Stimulated activated naive B cell treated with anti-CD40 and anti-IgM and Interleukin-4, amounts not matched to agents 10 μg/mL and 1 μg/mL and 100 μg/mL, for 72 hours (primary cell): ENCODE results near the gene PCDHAC1.
"Not testable (repeated sequence)": the region's sequence is repeated elsewhere in the genome, so short reads cannot be mapped to it uniquely, and the experiment has no call there.

Source experiments
- ATAC-seq, 2 donors: fragments of 150-1000 bp; cut with Tn5 transposase; replicated peaks; 2 replicates each; pipeline ENCODE4 v1.10.0; 2021; ENCODE audit warnings: moderate library complexity in 1 of 2
- DNase-seq: peaks from one replicate; pipeline ENCODE4 v3.0.0; 2021
- H3K27ac Mint-ChIP-seq: one replicate; pipeline ENCODE4 v1.8.0; 2022; ENCODE audit warnings: mild to moderate bottlenecking, mixed read lengths
- H3K27me3 Mint-ChIP-seq, 2 donors: one replicate each; pipeline ENCODE4 v1.8.0; 2022; ENCODE audit warnings: mixed read lengths in 2 of 2
- H3K36me3 Mint-ChIP-seq, 2 donors: one replicate each; pipeline ENCODE4 v1.8.0; 2022; ENCODE audit warnings: mixed read lengths in 2 of 2, mild to moderate bottlenecking in 1 of 2
- H3K4me1 Mint-ChIP-seq, 2 donors: one replicate each; pipeline ENCODE4 v1.8.0; 2022; ENCODE audit warnings: mixed read lengths in 2 of 2, mild to moderate bottlenecking in 1 of 2
- H3K4me3 Mint-ChIP-seq, 2 donors: one replicate each; pipeline ENCODE4 v1.8.0; 2022; ENCODE audit warnings: mild to moderate bottlenecking in 2 of 2, mixed read lengths in 2 of 2, moderate library complexity in 1 of 2
- H3K9me3 Mint-ChIP-seq, 2 donors: one replicate each; pipeline ENCODE4 v1.8.0; 2022; ENCODE audit warnings: mixed read lengths in 2 of 2, mild to moderate bottlenecking in 1 of 2

Gene PCDHAC1

GRCh38 chr5:140925806-140926442, at the start of gene PCDHAC1:
PCDHAC1 (plus strand) TSS chr5:140926299; CDS start chr5:140926893, 594 bp downstream.
- peaks cover 48 to 65% of the 10 kb centered on the region in 2 donors for H3K27me3 Mint-ChIP-seq
- no peak for DNase-seq
- H3K4me1 Mint-ChIP-seq = peaks cover 3 to 16% of the 10 kb centered on the region in 2 donors
- no peaks in the 10 kb centered on the region for H3K36me3 Mint-ChIP-seq
- peak within 1 kb of the TSS; percentile 32 to 59 for H3K4me3 Mint-ChIP-seq
- ATAC-seq = no peak
- H3K27ac Mint-ChIP-seq = peak within 1 kb of the TSS; percentile 65
- peaks cover 0 to 6% of the 10 kb centered on the region in 2 donors for H3K9me3 Mint-ChIP-seq

- not testable (repeated sequence) for H3K36me3 Mint-ChIP-seq, DNase-seq, H3K27ac Mint-ChIP-seq, ATAC-seq, H3K4me1 Mint-ChIP-seq, H3K4me3 Mint-ChIP-seq
- Mint-ChIP-seq H3K27me3 (peaks cover 15 to 46% of the 10 kb centered on the region in 2 donors), H3K9me3 (peaks cover 9 to 10% of the 10 kb centered on the region in 2 donors)
Observed at GRCh38 chr5:140876541-140877261, 49.4 kb upstream of the PCDHAC1 start.

GRCh38 chr5:140877262-140877581, 48.9 kb upstream of the PCDHAC1 start:
- Mint-ChIP-seq H3K27me3 (peaks cover 19 to 48% of the 10 kb centered on the region in 2 donors), H3K9me3 (peaks cover 9 to 12% of the 10 kb centered on the region in 2 donors), H3K27ac (no peak overlapping the region), H3K4me3 (no peak overlapping the region), H3K4me1 (no peaks in the 10 kb centered on the region), H3K36me3 (peaks cover 0 to 7% of the 10 kb centered on the region in 2 donors)
- DNase-seq (no peak), ATAC-seq (no peak)

- Mint-ChIP-seq H3K36me3 (peaks cover 2 to 7% of the 10 kb centered on the region in 2 donors), H3K27me3 (peaks cover 20 to 27% of the 10 kb centered on the region in 2 donors), H3K27ac (peak within 1 kb of the TSS; percentile 63), H3K4me3 (no peak within 1 kb of the TSS), H3K9me3 (peaks cover 9 to 14% of the 10 kb centered on the region in 2 donors), H3K4me1 (no peaks in the 10 kb centered on the region)
- no peak for DNase-seq
- no peak for ATAC-seq
Observed at GRCh38 chr5:140881889-140882590, 44.1 kb upstream of the PCDHAC1 start, which contains the start of gene PCDHA13. PCDHA13 (plus strand) TSS chr5:140882124; CDS start chr5:140882269, 145 bp downstream.

- peak overlapping the region; percentile 63 for H3K27ac Mint-ChIP-seq
- no peak overlapping the region for H3K4me3 Mint-ChIP-seq
- H3K9me3 Mint-ChIP-seq = peaks cover 12 to 14% of the 10 kb centered on the region in 2 donors
- ATAC-seq (no peak), DNase-seq (no peak)
- H3K36me3 Mint-ChIP-seq = peaks cover 2 to 9% of the 10 kb centered on the region in 2 donors
- H3K4me1 Mint-ChIP-seq = no peaks in the 10 kb centered on the region
- peaks cover 20 to 27% of the 10 kb centered on the region in 2 donors for H3K27me3 Mint-ChIP-seq
Observed at GRCh38 chr5:140882591-140882899, 43.6 kb upstream of the PCDHAC1 start.

- ATAC-seq (no peak), DNase-seq (no peak)
- Mint-ChIP-seq H3K9me3 (peaks cover 13 to 14% of the 10 kb centered on the region in 2 donors), H3K27ac (no peak overlapping the region), H3K36me3 (peaks cover 2 to 9% of the 10 kb centered on the region in 2 donors), H3K27me3 (peaks cover 20 to 27% of the 10 kb centered on the region in 2 donors), H3K4me1 (no peaks in the 10 kb centered on the region), H3K4me3 (no peak overlapping the region)
Observed at GRCh38 chr5:140883373-140883772, 42.7 kb upstream of the PCDHAC1 start.

GRCh38 chr5:140883927-140884697, 42.0 kb upstream of the PCDHAC1 start:
- Mint-ChIP-seq H3K4me1 (no peaks in the 10 kb centered on the region), H3K4me3 (no peak overlapping the region), H3K9me3 (peaks cover 12 to 13% of the 10 kb centered on the region in 2 donors), H3K27ac (no peak overlapping the region), H3K36me3 (peaks cover 2 to 9% of the 10 kb centered on the region in 2 donors), H3K27me3 (peaks cover 20 to 27% of the 10 kb centered on the region in 2 donors)
- DNase-seq (no peak), ATAC-seq (no peak)

GRCh38 chr5:140916325-140916724, 9.8 kb upstream of the PCDHAC1 start:
- no peak for ATAC-seq
- H3K4me3 Mint-ChIP-seq = no peak overlapping the region
- no peaks in the 10 kb centered on the region for H3K27me3 Mint-ChIP-seq
- peaks cover 14 to 15% of the 10 kb centered on the region in 2 donors for H3K9me3 Mint-ChIP-seq
- DNase-seq = no peak
- no peak overlapping the region for H3K27ac Mint-ChIP-seq
- peaks cover 0 to 1% of the 10 kb centered on the region in 2 donors for H3K36me3 Mint-ChIP-seq
- no peaks in the 10 kb centered on the region for H3K4me1 Mint-ChIP-seq

- H3K4me3 Mint-ChIP-seq = no peak overlapping the region
- H3K4me1 Mint-ChIP-seq = peaks cover 3 to 16% of the 10 kb centered on the region in 2 donors
- no peaks in the 10 kb centered on the region for H3K36me3 Mint-ChIP-seq
- ATAC-seq (no peak), DNase-seq (no peak)
- peaks cover 43 to 47% of the 10 kb centered on the region in 2 donors for H3K27me3 Mint-ChIP-seq
- H3K27ac Mint-ChIP-seq = no peak overlapping the region
- H3K9me3 Mint-ChIP-seq = peaks cover 0 to 6% of the 10 kb centered on the region in 2 donors
Observed at GRCh38 chr5:140923601-140924000, 2.5 kb upstream of the PCDHAC1 start.

GRCh38 chr5:140926443-140927227, 536 bp downstream of the PCDHAC1 start:
- Mint-ChIP-seq H3K4me3 (peak overlapping the region; percentile 32 to 59), H3K36me3 (no peaks in the 10 kb centered on the region), H3K27me3 (peaks cover 48 to 65% of the 10 kb centered on the region in 2 donors), H3K4me1 (peaks cover 3 to 16% of the 10 kb centered on the region in 2 donors), H3K27ac (no peak overlapping the region), H3K9me3 (peaks cover 0 to 6% of the 10 kb centered on the region in 2 donors)
- ATAC-seq (no peak), DNase-seq (no peak)

GRCh38 chr5:140927228-140927573, 1.1 kb downstream of the PCDHAC1 start:
- Mint-ChIP-seq H3K9me3 (peaks cover 0 to 6% of the 10 kb centered on the region in 2 donors), H3K4me1 (peaks cover 3 to 16% of the 10 kb centered on the region in 2 donors), H3K27ac (peak overlapping the region; percentile 65), H3K4me3 (peak overlapping the region in 1 of 2 donors; percentile 59), H3K27me3 (peaks cover 46 to 65% of the 10 kb centered on the region in 2 donors), H3K36me3 (no peaks in the 10 kb centered on the region)
- ATAC-seq = no peak
- DNase-seq = no peak

GRCh38 chr5:140934964-140935606, 9.0 kb downstream of the PCDHAC1 start:
- no peak overlapping the region for H3K4me3 Mint-ChIP-seq
- H3K9me3 Mint-ChIP-seq = no peaks in the 10 kb centered on the region
- H3K27ac Mint-ChIP-seq = no peak overlapping the region
- H3K4me1 Mint-ChIP-seq = no peaks in the 10 kb centered on the region
- DNase-seq = no peak
- peaks cover 0 to 3% of the 10 kb centered on the region in 2 donors for H3K27me3 Mint-ChIP-seq
- H3K36me3 Mint-ChIP-seq = no peaks in the 10 kb centered on the region
- ATAC-seq = no peak

GRCh38 chr5:140946578-140946977, 20.5 kb downstream of the PCDHAC1 start:
- Mint-ChIP-seq H3K36me3 (no peaks in the 10 kb centered on the region), H3K4me3 (no peak overlapping the region), H3K27ac (no peak overlapping the region), H3K4me1 (no peaks in the 10 kb centered on the region), H3K27me3 (peaks cover 0 to 2% of the 10 kb centered on the region in 2 donors), H3K9me3 (peaks cover 11 to 12% of the 10 kb centered on the region in 2 donors)
- no peak for DNase-seq
- ATAC-seq = no peak
